Nephron progenitor cell (in vitro differentiated cells): ENCODE data around the gene SSTR1.
A peak's percentile ranks its signal among the peaks of the same experiment; 100 is the strongest.

ENCODE experiments used
- DNase-seq: peaks from one replicate; pipeline ENCODE4 v3.0.0; 2021
- H3K27ac Mint-ChIP-seq: 2 replicates; pipeline ENCODE4 v1.8.0; 2021; ENCODE audit warnings: mild to moderate bottlenecking, moderate library complexity, mixed read lengths
- H3K27me3 Mint-ChIP-seq: 2 replicates; pipeline ENCODE4 v1.8.0; 2021; ENCODE audit warnings: mild to moderate bottlenecking, low read depth, mixed read lengths; ENCODE audit not compliant: poor library complexity
- H3K36me3 Mint-ChIP-seq: 2 replicates; pipeline ENCODE4 v1.8.0; 2021; ENCODE audit warnings: low read depth, mixed read lengths
- H3K4me1 Mint-ChIP-seq: 2 replicates; pipeline ENCODE4 v1.8.0; 2021; ENCODE audit warnings: mixed read lengths
- H3K4me3 Mint-ChIP-seq: 2 replicates; pipeline ENCODE4 v1.8.0; 2021; ENCODE audit warnings: mild to moderate bottlenecking, moderate library complexity, mixed read lengths
- H3K9me3 Mint-ChIP-seq: 2 replicates; pipeline ENCODE4 v1.8.0; 2021; ENCODE audit warnings: mild to moderate bottlenecking, moderate library complexity, mixed read lengths
- CTCF ChIP-seq: fragments of 200-600 bp; sonication (generic); IDR thresholded peaks from 2 replicates; pipeline ENCODE4 v1.5.0; 2021; ENCODE audit warnings: antibody characterized with exemption

Gene SSTR1

GRCh38 chr14:38208618-38209562 is 1.2 kb downstream of the SSTR1 start:
- peaks cover 32% of the 10 kb centered on the region for H3K4me1 Mint-ChIP-seq
- TF ChIP-seq CTCF: peak; percentile 20
- peaks cover 32% of the 10 kb centered on the region for H3K9me3 Mint-ChIP-seq
- H3K27ac Mint-ChIP-seq: no peak overlapping the region
- peak; percentile 68 for DNase-seq
- H3K27me3 Mint-ChIP-seq: peaks cover 94% of the 10 kb centered on the region
- peaks cover 8% of the 10 kb centered on the region for H3K36me3 Mint-ChIP-seq
- peak overlapping the region; percentile 80 for H3K4me3 Mint-ChIP-seq

- H3K4me1 Mint-ChIP-seq: peaks cover 32% of the 10 kb centered on the region
- no peak for TF ChIP-seq CTCF
- no peak overlapping the region for H3K27ac Mint-ChIP-seq
- no peak for DNase-seq
- H3K9me3 Mint-ChIP-seq: peaks cover 32% of the 10 kb centered on the region
- peaks cover 8% of the 10 kb centered on the region for H3K36me3 Mint-ChIP-seq
- H3K27me3 Mint-ChIP-seq: peaks cover 97% of the 10 kb centered on the region
- H3K4me3 Mint-ChIP-seq: peak overlapping the region; percentile 80
Observed at GRCh38 chr14:38209572-38210557, 2.2 kb downstream of the SSTR1 start.

- peak; percentile 50 for DNase-seq
- H3K27me3 Mint-ChIP-seq: peaks cover 90% of the 10 kb centered on the region
- no peak for TF ChIP-seq CTCF
Observed at GRCh38 chr14:38210587-38211216, 3.0 kb downstream of the SSTR1 start.

GRCh38 chr14:38211255-38211735 is 3.6 kb downstream of the SSTR1 start:
- H3K9me3 Mint-ChIP-seq: peaks cover 21% of the 10 kb centered on the region
- DNase-seq: peak; percentile 18
- no peak for TF ChIP-seq CTCF
- no peak overlapping the region for H3K27ac Mint-ChIP-seq
- peak overlapping the region; percentile 75 for H3K4me3 Mint-ChIP-seq
- H3K36me3 Mint-ChIP-seq: peaks cover 4% of the 10 kb centered on the region
- H3K4me1 Mint-ChIP-seq: peaks cover 32% of the 10 kb centered on the region
- H3K27me3 Mint-ChIP-seq: peaks cover 89% of the 10 kb centered on the region

More at GRCh38 chr14:38210587-38211216, 3.0 kb downstream of the SSTR1 start:
- H3K36me3 Mint-ChIP-seq: peaks cover 8% of the 10 kb centered on the region
- no peak overlapping the region for H3K27ac Mint-ChIP-seq
- H3K9me3 Mint-ChIP-seq: peaks cover 26% of the 10 kb centered on the region
- peak overlapping the region; percentile 75 for H3K4me3 Mint-ChIP-seq
- peaks cover 32% of the 10 kb centered on the region for H3K4me1 Mint-ChIP-seq

- TF ChIP-seq CTCF: no peak
- Mint-ChIP-seq H3K4me1 (peaks cover 32% of the 10 kb centered on the region), H3K27ac (no peak overlapping the region), H3K9me3 (peaks cover 12% of the 10 kb centered on the region), H3K27me3 (peaks cover 89% of the 10 kb centered on the region), H3K4me3 (peak overlapping the region; percentile 41), H3K36me3 (peaks cover 4% of the 10 kb centered on the region)
- no peak for DNase-seq
Observed at GRCh38 chr14:38212111-38212510, 4.4 kb downstream of the SSTR1 start.
